NCI-H146 treated with DMSO at 0.1 percent for 48 hours (cell line): Measurements from ENCODE around the gene ST8SIA6.

Source experiments
- DNase-seq: peaks from one replicate; lab custom pipeline; 2025; ENCODE audit not compliant: unreplicated experiment; lab: John Stamatoyannopoulos, UW

The ST8SIA6 gene

DNA sequence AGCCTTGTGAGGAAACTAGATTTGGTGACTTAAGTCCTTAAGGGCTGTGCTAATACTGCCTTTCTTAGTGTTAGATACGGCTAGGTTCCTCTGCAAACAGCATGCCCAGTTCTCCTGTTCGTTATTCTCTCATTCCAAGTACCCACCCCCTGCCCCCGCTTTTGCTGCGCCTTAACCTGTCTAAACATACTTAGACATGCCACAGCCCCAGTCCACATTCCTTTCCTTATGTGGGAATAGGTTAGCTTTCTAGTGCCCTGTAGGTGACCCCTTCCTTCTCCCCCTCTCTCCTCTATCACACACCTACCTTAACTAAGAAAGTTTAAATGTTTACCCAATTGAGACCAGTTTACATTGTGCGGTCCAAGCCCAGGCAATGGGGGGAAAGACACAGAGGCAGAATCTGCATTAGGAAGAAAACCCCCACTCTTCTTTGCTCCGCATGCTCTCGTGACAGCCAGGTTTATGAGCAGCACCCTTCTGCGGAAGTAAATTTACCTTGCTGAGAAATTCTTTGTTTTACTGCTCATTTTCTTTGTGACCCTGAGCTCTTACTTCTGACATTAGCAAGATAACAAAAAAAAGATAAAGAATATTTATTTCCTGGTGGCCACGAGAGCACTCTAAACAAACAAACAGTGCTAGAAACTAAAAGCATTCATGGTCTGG lies 177.5 kb downstream of the ST8SIA6 start:
- DNase-seq, result no peak

DNA sequence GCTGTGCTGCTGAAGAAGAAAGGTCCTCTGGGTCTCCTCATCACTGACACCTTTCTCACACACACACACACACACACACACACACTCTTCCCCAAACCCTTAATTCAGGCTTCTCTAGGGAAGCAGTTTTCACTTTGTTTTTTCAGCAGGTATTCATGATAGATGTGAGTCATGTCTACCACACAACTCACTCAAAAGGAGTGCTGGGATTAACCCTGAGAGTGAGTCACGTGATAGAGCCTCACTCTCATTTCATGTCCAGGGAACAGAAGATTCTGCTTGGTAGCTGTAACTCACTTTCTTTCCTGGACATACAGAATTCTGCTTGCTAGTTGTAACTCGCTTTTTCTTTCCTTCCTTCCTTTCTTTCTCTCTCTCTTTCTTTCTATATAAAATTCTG lies 181.0 kb downstream of the ST8SIA6 start:
- DNase-seq, result no peak

DNA sequence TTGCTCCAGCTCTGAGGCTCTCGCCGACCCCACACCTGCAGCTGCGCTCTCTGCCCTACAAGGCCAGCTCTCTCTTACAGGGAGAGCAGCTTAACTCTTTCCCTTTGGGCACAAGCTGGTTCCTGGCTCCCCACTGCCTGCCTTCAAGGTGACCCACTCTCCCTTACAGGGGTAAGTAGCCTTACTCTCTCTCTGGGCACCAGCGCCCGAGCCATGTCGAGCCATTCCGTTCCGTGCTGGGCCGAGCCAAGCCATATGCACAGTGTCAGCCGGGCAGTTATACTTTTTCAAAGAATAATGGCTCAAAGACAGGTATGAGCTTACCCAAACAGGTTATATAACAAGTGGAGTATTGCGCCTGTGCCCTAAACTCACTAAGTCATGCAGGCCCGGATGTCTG lies 181.7 kb downstream of the ST8SIA6 start:
- no peak for DNase-seq
